IMR-90 (cell line): ENCODE measurements around the gene TNFRSF9. TPM values are rescaled to one million over a fixed set of nuclear protein-coding genes. Genes with fewer than 3 reads are reported as not detected.

Experiments used
- ATAC-seq: fragments of 200-7000 bp; cut with Tn5 transposase; 2 replicates; pipeline ENCODE4 v1.9.1; 2020; ENCODE audit warnings: low read depth, mild to moderate bottlenecking, moderate library complexity
- BruUV-seq: library from RNA; stranded (reverse); fragments of 400-500 nt; replicated peaks from 2 replicates; lab custom pipeline; 2021; lab: Mats Ljungman, UMichigan
- CTCF ChIA-PET: fragments of 300-600 bp; formaldehyde crosslinking; extraction: SDS; loops from one replicate; lab custom pipeline; 2021; ENCODE audit warnings: antibody characterized with exemption; lab: Yijun Ruan, JAX
- POLR2A ChIA-PET: fragments of 300-600 bp; sonication (Branson Sonifier 250); formaldehyde crosslinking; loops from one replicate; lab custom pipeline; 2022; ENCODE audit warnings: antibody characterized with exemption; ENCODE audit not compliant: unreplicated experiment; lab: Charles Lee
- DNase-seq: peaks from one replicate; pipeline ENCODE4 v3.0.0; 2013
- H2AFZ ChIP-seq: replicated peaks from 2 replicates; pipeline ENCODE3; 2013; ENCODE audit warnings: low read length, mild to moderate bottlenecking; ENCODE audit not compliant: poor library complexity
- H2AK5ac ChIP-seq: 2 replicates; pipeline ENCODE4 v1.6.1; 2013; ENCODE audit warnings: low read depth, low read length, inconsistent platforms
- H2AK9ac ChIP-seq: replicated peaks from 2 replicates; pipeline ENCODE3; 2013; ENCODE audit warnings: mild to moderate bottlenecking, low read depth, low read length, moderate library complexity; ENCODE audit not compliant: poor library complexity
- H2BK120ac ChIP-seq: 2 replicates; pipeline ENCODE4 v1.6.1; 2013; ENCODE audit warnings: low read depth, low read length, inconsistent platforms
- H2BK15ac ChIP-seq: 3 replicates; pipeline ENCODE4 v1.6.1; 2013; ENCODE audit warnings: low read depth, low read length, inconsistent platforms
- H2BK20ac ChIP-seq: 2 replicates; pipeline ENCODE4 v1.6.1; 2013; ENCODE audit warnings: low read depth, mild to moderate bottlenecking, inconsistent platforms, low read length, moderate library complexity
- H2BK5ac ChIP-seq: 2 replicates; pipeline ENCODE4 v1.6.1; 2013; ENCODE audit warnings: mild to moderate bottlenecking, low read depth, low read length, inconsistent platforms; ENCODE audit not compliant: poor library complexity, severe bottlenecking
- H3K14ac ChIP-seq: replicated peaks from 2 replicates; pipeline ENCODE4 v1.6.1; 2013; ENCODE audit warnings: low read depth, low read length, inconsistent platforms
- H3K18ac ChIP-seq: 2 replicates; pipeline ENCODE4 v1.6.1; 2013; ENCODE audit warnings: low read depth, low read length, control low read depth
- H3K23ac ChIP-seq: 2 replicates; pipeline ENCODE4 v1.6.1; 2013; ENCODE audit warnings: low read depth, low read length, inconsistent platforms
- H3K27ac ChIP-seq: 2 replicates; pipeline ENCODE4 v1.5.1; 2013; ENCODE audit warnings: mild to moderate bottlenecking, control low read depth, low read length; ENCODE audit not compliant: insufficient read depth
- H3K27me3 ChIP-seq: 2 replicates; pipeline ENCODE4 v1.6.1; 2013; ENCODE audit warnings: low read length; ENCODE audit not compliant: control insufficient read depth, insufficient read depth
- H3K36me3 ChIP-seq: 2 replicates; pipeline ENCODE4 v1.6.1; 2013; ENCODE audit warnings: low read length, mixed read lengths; ENCODE audit not compliant: control insufficient read depth, insufficient read depth
- H3K4ac ChIP-seq: 2 replicates; pipeline ENCODE4 v1.6.1; 2013; ENCODE audit warnings: low read depth, low read length, inconsistent platforms
- H3K4me1 ChIP-seq: 2 replicates; pipeline ENCODE4 v1.6.1; 2013; ENCODE audit warnings: low read length, mixed read lengths; ENCODE audit not compliant: control insufficient read depth, insufficient read depth
- H3K4me2 ChIP-seq: 2 replicates; pipeline ENCODE4 v1.6.1; 2013; ENCODE audit warnings: low read depth, mild to moderate bottlenecking, control low read depth, low read length, moderate library complexity
- H3K4me3 ChIP-seq: 2 replicates; pipeline ENCODE4 v1.5.1; 2013; ENCODE audit warnings: low read depth, mild to moderate bottlenecking, control low read depth, low read length, moderate library complexity; ENCODE audit not compliant: insufficient read depth
- H3K56ac ChIP-seq: 2 replicates; pipeline ENCODE4 v1.6.1; 2013; ENCODE audit warnings: low read length, inconsistent platforms; ENCODE audit not compliant: insufficient read depth; ENCODE audit errors: extremely low read depth
- H3K79me1 ChIP-seq, 2 experiments: 2 replicates each; pipeline ENCODE4 v1.6.1; 2013; ENCODE audit warnings: low read length in 2 of 2, inconsistent platforms in 1 of 2, low read depth in 1 of 2
- H3K9ac ChIP-seq: 2 replicates; pipeline ENCODE4 v1.6.1; 2013; ENCODE audit warnings: low read depth, low read length, control low read depth
- H3K9me1 ChIP-seq: 2 replicates; pipeline ENCODE4 v1.6.1; 2013; ENCODE audit warnings: low read length, inconsistent platforms; ENCODE audit not compliant: insufficient read depth
- H3K9me3 ChIP-seq: 2 replicates; pipeline ENCODE4 v1.6.1; 2013; ENCODE audit warnings: low read length; ENCODE audit not compliant: control insufficient read depth, insufficient read depth
- H4K20me1 ChIP-seq: 2 replicates; pipeline ENCODE4 v1.6.1; 2013; ENCODE audit warnings: low read length, inconsistent platforms; ENCODE audit not compliant: insufficient read depth
- H4K5ac ChIP-seq: 2 replicates; pipeline ENCODE4 v1.6.1; 2013; ENCODE audit warnings: mild to moderate bottlenecking, low read depth, low read length, control low read depth
- H4K8ac ChIP-seq, 2 experiments: 2 replicates each; pipeline ENCODE4 v1.6.1; 2013; ENCODE audit warnings: low read depth in 2 of 2, low read length in 2 of 2, control low read depth in 1 of 2, inconsistent platforms in 1 of 2
- H4K91ac ChIP-seq: 2 replicates; pipeline ENCODE4 v1.6.1; 2013; ENCODE audit warnings: low read depth, low read length, inconsistent platforms; ENCODE audit not compliant: insufficient read depth
- BHLHE40 ChIP-seq: fragments of 150-350 bp; IDR thresholded peaks from 2 replicates; pipeline ENCODE4 v1.6.1; 2016; ENCODE audit warnings: mild to moderate bottlenecking, low read depth, low read length
- CEBPB ChIP-seq: IDR thresholded peaks from 2 replicates; pipeline ENCODE4 v1.6.1; 2012; ENCODE audit warnings: low read depth, low read length, improper control_type of control experiment
- CHD1 ChIP-seq: IDR thresholded peaks from 2 replicates; pipeline ENCODE4 v1.6.1; 2012; ENCODE audit warnings: low read depth, low read length, improper control_type of control experiment
- FOS ChIP-seq: fragments of 150-350 bp; IDR thresholded peaks from 2 replicates; pipeline ENCODE4 v1.6.1; 2016; ENCODE audit warnings: low read depth, low read length
- MAFK ChIP-seq: IDR thresholded peaks from 2 replicates; pipeline ENCODE4 v1.6.1; 2012; ENCODE audit warnings: low read depth, low read length, improper control_type of control experiment
- MAZ ChIP-seq: IDR thresholded peaks from 2 replicates; pipeline ENCODE4 v1.6.1; 2012; ENCODE audit warnings: low read depth, mild to moderate bottlenecking, low read length, improper control_type of control experiment, moderate library complexity, borderline replicate concordance
- MXI1 ChIP-seq: IDR thresholded peaks from 2 replicates; pipeline ENCODE4 v1.6.1; 2012; ENCODE audit warnings: low read depth, mild to moderate bottlenecking, low read length, moderate library complexity, borderline replicate concordance
- POLR2A ChIP-seq: IDR thresholded peaks from 2 replicates; pipeline ENCODE4 v1.6.1; 2012; ENCODE audit warnings: mild to moderate bottlenecking, low read depth, low read length
- RAD21 ChIP-seq: IDR thresholded peaks from 2 replicates; pipeline ENCODE4 v1.6.1; 2012; ENCODE audit warnings: low read length, improper control_type of control experiment
- RCOR1 ChIP-seq: IDR thresholded peaks from 2 replicates; pipeline ENCODE4 v1.6.1; 2012; ENCODE audit warnings: mild to moderate bottlenecking, low read length, improper control_type of control experiment; ENCODE audit not compliant: insufficient replicate concordance
- RFX5 ChIP-seq: IDR thresholded peaks from 2 replicates; pipeline ENCODE4 v1.8.0; 2012; ENCODE audit warnings: low read depth, mild to moderate bottlenecking, low read length, moderate library complexity
- SMC3 ChIP-seq: fragments of 150-350 bp; IDR thresholded peaks from 2 replicates; pipeline ENCODE4 v1.6.1; 2016; ENCODE audit warnings: low read depth, mild to moderate bottlenecking, antibody characterized with exemption, low read length, moderate library complexity
- USF2 ChIP-seq: fragments of 150-350 bp; IDR thresholded peaks from 2 replicates; pipeline ENCODE4 v1.6.1; 2017; ENCODE audit warnings: mild to moderate bottlenecking, antibody characterized with exemption, low read length, low read depth
- WGBS, 2 experiments: methylation state at CpG; one replicate each; pipeline versions ENCODE4 v1.1.5 to v1.1.7; 2013; ENCODE audit warnings: missing lambda C conversion rate in 2 of 2; ENCODE audit not compliant: insufficient read length in 1 of 2; ENCODE audit errors: extremely low coverage in 2 of 2; 5-methylcytosine and 5-hydroxymethylcytosine counted together
- dilution Hi-C: fragments of 300-500 bp; cut with HindIII; formaldehyde crosslinking; loops from one replicate; pipeline ENCODE4 v1.14.3; 2018; ENCODE audit warnings: low sequenced_read_pairs; ENCODE audit not compliant: unreplicated experiment
- in situ Hi-C: fragments of 300-500 bp; cut with MboI; formaldehyde crosslinking; loops from 3 replicates; pipeline ENCODE4 v1.14.3; 2019; ENCODE audit warnings: low sequenced_read_pairs, inconsistent platforms, mixed read lengths
- intact Hi-C: fragments of 100-400 bp; cut with micrococcal nuclease; formaldehyde crosslinking; loops from 2 replicates; pipeline ENCODE4 v1.10.0; 2022
- polyA plus RNA-seq, 3 experiments: library from polyadenylated mRNA; depleted of rRNA; stranded (reverse); fragments of >200 nt; gene quantifications; 2 replicates each; pipeline ENCODE4 v1.2.3, GENCODE V29; 2012; ENCODE audit warnings: low replicate concordance in 1 of 3
- total RNA-seq: library from RNA; depleted of rRNA; stranded (reverse); fragments of >200 nt; gene quantifications from 2 replicates; pipeline ENCODE4 v1.2.3, GENCODE V29; 2012
- TF ChIP-seq, protein P1 (sequence below): fragments of 150-350 bp; IDR thresholded peaks from 2 replicates; pipeline ENCODE4 v1.6.1; 2016; ENCODE audit warnings: low read depth, mild to moderate bottlenecking, low read length, moderate library complexity, borderline replicate concordance
- TF ChIP-seq, protein P2 (sequence below): conservative IDR thresholded peaks from 2 replicates; pipeline ENCODE4 v1.5.1; 2012; ENCODE audit warnings: mild to moderate bottlenecking, low read depth, low read length, improper control_type of control experiment

The TNFRSF9 gene
- total and polyA plus RNA-seq, 2 of the 4 experiments (the other 2 are of a cell fraction) = 0.43 to 0.72 TPM

DNA sequence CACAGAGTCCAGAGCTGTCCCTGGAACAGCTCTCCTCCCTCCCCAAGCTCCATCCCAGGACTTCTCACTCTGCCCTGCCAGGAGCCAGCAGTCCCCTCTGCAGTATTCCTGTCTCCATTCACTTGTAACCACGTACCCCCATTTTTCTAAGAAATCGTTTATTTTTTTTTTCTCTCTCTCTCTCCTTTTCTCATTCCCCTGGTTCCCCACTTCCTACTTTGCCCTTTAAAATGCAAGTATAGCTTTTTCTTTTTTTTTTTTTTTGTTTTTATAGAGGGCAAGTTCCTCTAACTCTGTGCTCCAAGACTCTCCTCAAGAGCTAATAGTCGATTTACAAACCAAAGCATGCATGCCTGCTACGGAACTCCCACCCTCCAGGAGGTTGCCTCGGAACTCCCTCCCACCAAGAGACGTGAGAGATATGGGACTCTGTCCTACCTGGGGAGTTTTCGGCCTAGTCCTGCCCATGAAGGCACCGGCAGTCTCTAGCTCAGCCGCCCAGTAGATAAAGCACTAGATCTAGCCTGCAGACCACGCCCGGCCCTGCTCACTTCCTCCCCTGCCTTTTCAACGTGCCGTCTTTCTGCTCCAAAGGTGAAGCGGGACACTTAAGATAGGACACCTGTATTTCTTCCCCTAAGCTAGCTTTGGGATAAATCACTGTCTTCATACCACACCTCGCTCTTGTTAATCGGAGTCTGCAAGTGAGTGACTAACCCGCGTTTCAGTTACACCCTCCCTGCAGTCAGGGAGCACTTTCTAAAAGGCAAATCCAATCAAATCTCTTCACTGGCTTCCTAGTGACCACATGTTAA lies 27.7 kb downstream of the TNFRSF9 start:
- Histone ChIP-seq H3K9me3 (no peaks in the 10 kb centered on the region), H4K91ac (no peak overlapping the region), H2BK20ac (no peak overlapping the region), H3K27ac (no peak overlapping the region), H2BK15ac (no peak overlapping the region), H4K5ac (no peak overlapping the region), H2AK5ac (no peak overlapping the region), H3K18ac (no peak overlapping the region), H3K36me3 (no peaks in the 10 kb centered on the region), H2BK5ac (no peak overlapping the region), H3K79me1 (no peaks in the 10 kb centered on the region), H2AFZ (peak overlapping the region; percentile 69), H3K9ac (no peak overlapping the region), H3K4me2 (no peak overlapping the region), H3K4me3 (no peak overlapping the region), H3K27me3 (peaks cover 2% of the 10 kb centered on the region; the same call in 1 of the 2 replicates), H3K23ac (no peak overlapping the region), H3K9me1 (no peaks in the 10 kb centered on the region), H4K8ac (no peak overlapping the region), H3K56ac (no peak overlapping the region), H2AK9ac (no peak overlapping the region), H3K4me1 (no peaks in the 10 kb centered on the region), H3K4ac (no peak overlapping the region), H2BK120ac (no peak overlapping the region), H4K20me1 (no peaks in the 10 kb centered on the region), H3K14ac (no peak overlapping the region)
- POLR2A ChIA-PET = interaction anchor here (0.6 kb wide), 1 partner anchor 85 kb away, joined by 3 read pairs; no protein-coding TSS in a partner anchor
- 65% methylated on average over 11 of the region's 18 CpGs; no CpG with 5 or more reads in 1 of the 2 experiments for WGBS, 2 experiments
- ATAC-seq (no peak), DNase-seq (no peak)
- intact Hi-C loops = no loop called here
- CTCF ChIA-PET = interaction anchor here (1.1 kb wide), 1 partner anchor 102 kb away, joined by 3 read pairs; no protein-coding TSS in a partner anchor
- BruUV-seq = no TSS peak
- in situ Hi-C loops = no loop called here
- TF ChIP-seq POLR2A = no peak
- TF ChIP-seq MXI1 = no peak
- TF ChIP-seq USF2 = no peak
- TF ChIP-seq, protein P1, sequence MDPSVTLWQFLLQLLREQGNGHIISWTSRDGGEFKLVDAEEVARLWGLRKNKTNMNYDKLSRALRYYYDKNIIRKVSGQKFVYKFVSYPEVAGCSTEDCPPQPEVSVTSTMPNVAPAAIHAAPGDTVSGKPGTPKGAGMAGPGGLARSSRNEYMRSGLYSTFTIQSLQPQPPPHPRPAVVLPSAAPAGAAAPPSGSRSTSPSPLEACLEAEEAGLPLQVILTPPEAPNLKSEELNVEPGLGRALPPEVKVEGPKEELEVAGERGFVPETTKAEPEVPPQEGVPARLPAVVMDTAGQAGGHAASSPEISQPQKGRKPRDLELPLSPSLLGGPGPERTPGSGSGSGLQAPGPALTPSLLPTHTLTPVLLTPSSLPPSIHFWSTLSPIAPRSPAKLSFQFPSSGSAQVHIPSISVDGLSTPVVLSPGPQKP = no peak
- TF ChIP-seq, protein P2, sequence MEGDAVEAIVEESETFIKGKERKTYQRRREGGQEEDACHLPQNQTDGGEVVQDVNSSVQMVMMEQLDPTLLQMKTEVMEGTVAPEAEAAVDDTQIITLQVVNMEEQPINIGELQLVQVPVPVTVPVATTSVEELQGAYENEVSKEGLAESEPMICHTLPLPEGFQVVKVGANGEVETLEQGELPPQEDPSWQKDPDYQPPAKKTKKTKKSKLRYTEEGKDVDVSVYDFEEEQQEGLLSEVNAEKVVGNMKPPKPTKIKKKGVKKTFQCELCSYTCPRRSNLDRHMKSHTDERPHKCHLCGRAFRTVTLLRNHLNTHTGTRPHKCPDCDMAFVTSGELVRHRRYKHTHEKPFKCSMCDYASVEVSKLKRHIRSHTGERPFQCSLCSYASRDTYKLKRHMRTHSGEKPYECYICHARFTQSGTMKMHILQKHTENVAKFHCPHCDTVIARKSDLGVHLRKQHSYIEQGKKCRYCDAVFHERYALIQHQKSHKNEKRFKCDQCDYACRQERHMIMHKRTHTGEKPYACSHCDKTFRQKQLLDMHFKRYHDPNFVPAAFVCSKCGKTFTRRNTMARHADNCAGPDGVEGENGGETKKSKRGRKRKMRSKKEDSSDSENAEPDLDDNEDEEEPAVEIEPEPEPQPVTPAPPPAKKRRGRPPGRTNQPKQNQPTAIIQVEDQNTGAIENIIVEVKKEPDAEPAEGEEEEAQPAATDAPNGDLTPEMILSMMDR = no peak
- no peak for TF ChIP-seq MAZ
- TF ChIP-seq RFX5 = no peak
- no peak for TF ChIP-seq CEBPB
- no peak for TF ChIP-seq FOS
- no peak for TF ChIP-seq RCOR1
- no peak for TF ChIP-seq RAD21
- TF ChIP-seq SMC3 = no peak
- TF ChIP-seq CHD1 = no peak
- no peak for TF ChIP-seq MAFK
- TF ChIP-seq BHLHE40 = no peak
- dilution Hi-C loops = no loop called here
